ENCODE results near the gene OCA2. TPM values are rescaled to one million over a fixed set of nuclear protein-coding genes. Genes with fewer than 3 reads are reported as not detected.

OCA2 gene
- total and polyA plus RNA-seq, 7 donors, result 0.36 to 0.41 TPM; not detected in 5

GRCh38 chr15:27912283-27912682 is 186.8 kb downstream of the OCA2 start:
- intact Hi-C loops (cut with DNase I), result no loop called here
- TF ChIP-seq, protein P1, sequence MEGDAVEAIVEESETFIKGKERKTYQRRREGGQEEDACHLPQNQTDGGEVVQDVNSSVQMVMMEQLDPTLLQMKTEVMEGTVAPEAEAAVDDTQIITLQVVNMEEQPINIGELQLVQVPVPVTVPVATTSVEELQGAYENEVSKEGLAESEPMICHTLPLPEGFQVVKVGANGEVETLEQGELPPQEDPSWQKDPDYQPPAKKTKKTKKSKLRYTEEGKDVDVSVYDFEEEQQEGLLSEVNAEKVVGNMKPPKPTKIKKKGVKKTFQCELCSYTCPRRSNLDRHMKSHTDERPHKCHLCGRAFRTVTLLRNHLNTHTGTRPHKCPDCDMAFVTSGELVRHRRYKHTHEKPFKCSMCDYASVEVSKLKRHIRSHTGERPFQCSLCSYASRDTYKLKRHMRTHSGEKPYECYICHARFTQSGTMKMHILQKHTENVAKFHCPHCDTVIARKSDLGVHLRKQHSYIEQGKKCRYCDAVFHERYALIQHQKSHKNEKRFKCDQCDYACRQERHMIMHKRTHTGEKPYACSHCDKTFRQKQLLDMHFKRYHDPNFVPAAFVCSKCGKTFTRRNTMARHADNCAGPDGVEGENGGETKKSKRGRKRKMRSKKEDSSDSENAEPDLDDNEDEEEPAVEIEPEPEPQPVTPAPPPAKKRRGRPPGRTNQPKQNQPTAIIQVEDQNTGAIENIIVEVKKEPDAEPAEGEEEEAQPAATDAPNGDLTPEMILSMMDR (IDR thresholded peaks at IDR 0.05), result no peak
- TF ChIP-seq EP300 (IDR thresholded peaks at IDR 0.05) (no peak), POLR2A (IDR thresholded peaks at IDR 0.05) (no peak), POLR2AphosphoS5 (IDR thresholded peaks at IDR 0.05) (no peak)
- Histone ChIP-seq H3K4me3 (no peak overlapping the region), H3K4me1 (no peaks in the 10 kb centered on the region), H3K27me3 (no peaks in the 10 kb centered on the region), H3K9me3 (peaks cover 0 to 4% (median 2%) of the 10 kb centered on the region in 4 donors), H3K27ac (no peak overlapping the region), H3K36me3 (no peaks in the 10 kb centered on the region)
- WGBS, 2 donors, result 82 to 84% methylated on average over 3 of the region's 3 CpGs
- DNase-seq, result no peak

DNA sequence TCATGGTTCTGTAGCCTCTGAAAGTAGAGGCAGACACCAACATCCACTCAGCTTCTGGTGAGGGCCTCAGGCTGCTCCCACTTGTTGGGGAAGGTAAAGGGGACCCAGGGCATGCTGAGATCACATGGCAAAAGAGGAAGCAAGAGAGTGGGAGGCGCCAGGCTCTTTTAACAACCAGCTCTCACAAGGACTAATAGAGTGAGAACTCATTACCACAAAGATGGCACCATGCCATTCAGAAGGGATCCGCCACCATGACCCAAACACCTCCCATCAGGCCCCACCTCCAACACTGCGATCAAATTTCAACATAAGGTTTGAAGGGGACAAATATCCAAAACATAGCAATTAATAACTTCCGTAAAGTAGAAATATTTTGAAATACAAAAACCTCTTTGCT is 192.3 kb downstream of the OCA2 start:
- TF ChIP-seq POLR2A (IDR thresholded peaks at IDR 0.05), result no peak
- no peak for TF ChIP-seq POLR2AphosphoS5 (IDR thresholded peaks at IDR 0.05)
- TF ChIP-seq, protein P1 (IDR thresholded peaks at IDR 0.05), result no peak
- no peak for TF ChIP-seq EP300 (IDR thresholded peaks at IDR 0.05)
- no peaks in the 10 kb centered on the region for H3K27me3 ChIP-seq
- no peak overlapping the region for H3K27ac ChIP-seq
- no peak for DNase-seq
- intact Hi-C loops (cut with DNase I), result no loop called here
- H3K9me3 ChIP-seq, result peaks cover 0 to 4% (median 2%) of the 10 kb centered on the region in 4 donors
- H3K36me3 ChIP-seq, result no peaks in the 10 kb centered on the region
- H3K4me3 ChIP-seq, result no peak overlapping the region
- WGBS, 2 donors, result 88 to 94% methylated on average over 4 of the region's 4 CpGs
- H3K4me1 ChIP-seq, result no peaks in the 10 kb centered on the region

DNA sequence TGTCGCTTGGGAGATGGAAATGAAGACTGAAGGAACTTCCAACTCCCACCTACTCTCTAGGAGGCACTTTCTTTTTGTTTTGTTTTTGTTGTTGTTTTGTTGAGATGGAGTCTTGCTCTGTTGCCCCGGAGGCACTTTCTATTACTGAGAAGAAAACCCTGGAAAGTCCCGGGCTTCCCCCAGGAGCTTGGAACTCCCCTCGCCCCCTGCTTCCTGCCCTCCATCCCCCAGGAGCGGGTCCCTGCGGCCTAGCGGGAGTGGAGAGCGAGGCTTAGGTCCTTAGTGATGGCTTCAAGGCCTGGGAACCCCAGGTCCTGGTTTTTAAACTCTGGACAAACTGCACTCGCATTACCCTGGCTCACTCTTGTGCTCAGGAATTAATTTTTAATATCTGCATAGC is 195.7 kb downstream of the OCA2 start:
- WGBS, 2 donors, result 89 to 92% methylated on average over 9 of the region's 9 CpGs
- DNase-seq, result no peak
- Histone ChIP-seq H3K36me3 (no peaks in the 10 kb centered on the region), H3K27ac (no peak overlapping the region), H3K9me3 (peaks cover 0 to under 1% (median 0%) of the 10 kb centered on the region in 4 donors), H3K4me1 (no peaks in the 10 kb centered on the region), H3K4me3 (no peak overlapping the region), H3K27me3 (no peaks in the 10 kb centered on the region)
- TF ChIP-seq POLR2A (IDR thresholded peaks at IDR 0.05), result no peak
- TF ChIP-seq, protein P1 (IDR thresholded peaks at IDR 0.05), result no peak
- TF ChIP-seq POLR2AphosphoS5 (IDR thresholded peaks at IDR 0.05), result no peak
- TF ChIP-seq EP300 (IDR thresholded peaks at IDR 0.05), result no peak
- intact Hi-C loops (cut with DNase I), result no loop called here

- DNase-seq, result no peak
- Histone ChIP-seq H3K4me3 (no peak overlapping the region), H3K27ac (no peak overlapping the region), H3K9me3 (no peaks in the 10 kb centered on the region), H3K36me3 (no peaks in the 10 kb centered on the region), H3K4me1 (no peaks in the 10 kb centered on the region), H3K27me3 (no peaks in the 10 kb centered on the region)
- WGBS, 2 donors, result 86 to 87% methylated on average over 43 of the region's 43 CpGs
- TF ChIP-seq, protein P1 (IDR thresholded peaks at IDR 0.05), result no peak
- no peak for TF ChIP-seq POLR2AphosphoS5 (IDR thresholded peaks at IDR 0.05)
- intact Hi-C loops (cut with DNase I), result no loop called here
Measured at GRCh38 chr15:27902680-27903385, 196.3 kb downstream of the OCA2 start.
